GM12878 (cell line): ENCODE measurements around the gene LIX1. TPM values are rescaled to one million over a fixed set of nuclear protein-coding genes. Genes with fewer than 3 reads are reported as not detected.

Experiments used
- ATAC-seq: fragments of 200-7000 bp; cut with Tn5 transposase; 3 replicates; pipeline ENCODE4 v1.9.1; 2020; ENCODE audit warnings: mild to moderate bottlenecking, moderate library complexity
- BruUV-seq: library from RNA; stranded (reverse); fragments of 400-500 nt; replicated peaks from 2 replicates; lab custom pipeline; 2021; lab: Mats Ljungman, UMichigan
- CTCF ChIA-PET: fragments of 300-600 bp; sonication (Branson Sonifier 250); formaldehyde crosslinking; extraction: SDS; loops from one replicate; lab custom pipeline; 2021; ENCODE audit warnings: inconsistent platforms; lab: Yijun Ruan, JAX
- POLR2A ChIA-PET: fragments of 350-600 bp; formaldehyde crosslinking; extraction: SDS; loops from one replicate; lab custom pipeline; 2021; ENCODE audit warnings: inconsistent platforms; lab: Charles Lee
- RAD21 ChIA-PET: fragments of 300-600 bp; sonication (Branson Sonifier 250); formaldehyde crosslinking; loops from one replicate; lab custom pipeline; 2023; ENCODE audit warnings: antibody characterized with exemption; ENCODE audit not compliant: unreplicated experiment; lab: Charles Lee
- SMC1A ChIA-PET: fragments of 300-600 bp; sonication (Branson Sonifier 250); formaldehyde crosslinking; loops from one replicate; lab custom pipeline; 2023; ENCODE audit not compliant: unreplicated experiment, uncharacterized antibody; lab: Charles Lee
- DNase-seq: peaks from one replicate; pipeline ENCODE4 v3.0.0-alpha.2; 2011; ENCODE audit warnings: low read depth, low spot score
- FAIRE-seq: peaks from 3 replicates; lab custom pipeline; 2011; peaks lifted over from hg19 to GRCh38; lab: Jason Lieb, UNC
- H2AFZ ChIP-seq: 2 replicates; pipeline ENCODE4 v1.6.0; 2011; ENCODE audit warnings: low read depth, low read length, control low read depth; ENCODE audit not compliant: control insufficient read depth
- H3K27ac ChIP-seq: 2 replicates; pipeline ENCODE4 v1.5.1; 2011; ENCODE audit warnings: control low read depth; ENCODE audit not compliant: control insufficient read depth, insufficient read depth
- H3K27me3 ChIP-seq, 2 experiments: replicated peaks in 1 of 2; 2 replicates each; pipeline versions ENCODE4 v1.6.0 to v1.6.1; 2011; ENCODE audit warnings: low read length in 1 of 2; ENCODE audit not compliant: control insufficient read depth in 2 of 2, insufficient read depth in 2 of 2
- H3K36me3 ChIP-seq, 2 experiments: 2 replicates each; pipeline ENCODE4 v1.5.1; 2011; ENCODE audit warnings: low read length in 1 of 2; ENCODE audit not compliant: control insufficient read depth in 2 of 2, insufficient read depth in 2 of 2
- H3K4me1 ChIP-seq: 2 replicates; pipeline ENCODE4 v1.6.1; 2011; ENCODE audit warnings: mild to moderate bottlenecking, low read length, moderate library complexity, mixed read lengths; ENCODE audit not compliant: control insufficient read depth, insufficient read depth
- H3K4me2 ChIP-seq: 2 replicates; pipeline ENCODE4 v1.6.0; 2011; ENCODE audit warnings: control low read depth; ENCODE audit not compliant: control insufficient read depth, insufficient read depth
- H3K4me3 ChIP-seq: fragments of 200-600 bp; sonication (generic); 2 replicates; pipeline ENCODE4 v1.5.1; 2016
- H3K79me2 ChIP-seq: 2 replicates; pipeline ENCODE4 v1.6.0; 2011; ENCODE audit warnings: low read length; ENCODE audit not compliant: control insufficient read depth, insufficient read depth
- H3K9ac ChIP-seq: 2 replicates; pipeline ENCODE4 v1.8.0; 2011; ENCODE audit warnings: low read length, control low read depth, mixed read lengths; ENCODE audit not compliant: control insufficient read depth, insufficient read depth
- H3K9me3 ChIP-seq: replicated peaks from 3 replicates; pipeline ENCODE4 v1.5.1; 2011; ENCODE audit warnings: mild to moderate bottlenecking, low read length; ENCODE audit not compliant: control insufficient read depth, insufficient read depth
- H4K20me1 ChIP-seq: 2 replicates; pipeline ENCODE4 v1.6.0; 2011; ENCODE audit not compliant: control insufficient read depth, insufficient read depth
- CTCF ChIP-seq, 3 experiments: IDR thresholded peaks in 2 of 3; conservative IDR thresholded peaks in 1 of 3; 2 replicates each; pipeline ENCODE4 v1.5.1; 2011; ENCODE audit warnings: low read depth in 3 of 3, low read length in 3 of 3, mild to moderate bottlenecking in 3 of 3, control low read depth in 2 of 3, moderate library complexity in 2 of 3, inconsistent platforms in 1 of 3, mixed read lengths in 1 of 3; ENCODE audit not compliant: control insufficient read depth in 2 of 3, insufficient read depth in 1 of 3; ENCODE audit errors: extremely low read depth in 1 of 3
- LARP7 ChIP-seq: fragments of 450-650 bp; IDR thresholded peaks from 2 replicates; pipeline ENCODE4 v1.6.1; 2017; ENCODE audit warnings: mild to moderate bottlenecking
- PAX5 ChIP-seq: IDR thresholded peaks from 2 replicates; pipeline ENCODE4 v1.6.1; 2011; ENCODE audit warnings: low read depth, low read length, borderline replicate concordance
- SMC3 ChIP-seq: IDR thresholded peaks from 2 replicates; pipeline ENCODE4 v1.6.1; 2011; ENCODE audit warnings: low read length, improper control_type of control experiment, borderline replicate concordance
- in situ Hi-C: fragments of 300-500 bp; cut with MboI; formaldehyde crosslinking; loops from 9 replicates; pipeline ENCODE4 v1.14.3; 2018; ENCODE audit warnings: mixed read lengths
- intact Hi-C: fragments of 100-400 bp; cut with micrococcal nuclease; formaldehyde crosslinking; loops from one replicate; pipeline ENCODE4 v1.14.2; 2022; ENCODE audit not compliant: unreplicated experiment
- polyA plus RNA-seq, 11 experiments: library from polyadenylated mRNA; depleted of rRNA in 4 of 11; unstranded in 6 of 11; stranded (reverse) in 5 of 11; fragments of >200 nt; fragmentation: Nextera tagmentation in 4 of 11; fragmentation: Illumina TruSeq in 1 of 11; extraction: Ambion mirVana in 4 of 11; extraction: Trizol in 1 of 11; gene quantifications; 1 replicate in 1 of 11; 2 replicates in 10 of 11; pipeline versions ENCODE4 v1.2.1 to v1.2.3, GENCODE V29; 2011 to 2016; ENCODE audit warnings: inconsistent platforms in 2 of 11, missing spikeins in 2 of 11, low read depth in 1 of 11
- total RNA-seq, 4 experiments: library from RNA; depleted of rRNA in 3 of 4; stranded (reverse); fragments of >200 nt in 3 of 4; fragmentation: Illumina TruSeq in 1 of 4; extraction: Trizol in 1 of 4; gene quantifications; 2 replicates each; pipeline versions ENCODE4 v1.2.1 to v1.2.3, GENCODE V29; 2013 to 2021

The LIX1 gene
- total and polyA plus RNA-seq, 10 of the 15 experiments (the other 5 are each of a cell fraction or from before 2014, with no cell fraction given): 0.02 to 0.07 (median 0.04) TPM; not detected in 5

DNA sequence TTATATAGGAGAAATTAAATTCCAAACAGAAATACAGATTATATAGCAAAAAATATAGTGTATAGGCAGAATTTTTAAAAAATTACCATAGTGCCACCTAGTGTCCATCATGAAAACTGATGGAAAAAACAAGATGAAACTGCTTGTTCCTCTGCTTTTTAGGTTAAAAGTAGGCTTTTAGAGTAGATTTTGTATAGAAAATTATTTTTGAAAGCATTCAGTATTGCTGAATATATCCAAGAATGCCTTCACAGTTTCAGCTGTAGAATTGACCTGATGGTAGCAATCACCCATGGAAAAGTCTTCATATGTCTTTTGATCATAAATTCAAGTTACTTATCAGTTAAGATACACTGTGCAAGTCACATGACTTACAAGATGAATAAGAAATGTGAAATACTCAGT, 21.0 kb upstream of the LIX1 start:
- POLR2A ChIA-PET: no interaction called here
- no TSS peak for BruUV-seq
- TF ChIP-seq CTCF (IDR thresholded peaks at IDR 0.05 in 2 of 3, conservative IDR thresholded peaks at IDR 0.05 in 1 of 3; ENCODE audit: control insufficient read depth in 2 of 3, extremely low read depth in 1 of 3, insufficient read depth in 1 of 3, low read depth in 3 of 3, low read length in 3 of 3): peak; percentile 30 to 53 (median 34); a peak in 4 of 6 replicates
- TF ChIP-seq LARP7: no peak
- no peak for TF ChIP-seq PAX5
- TF ChIP-seq SMC3: peak; percentile 28; the same call in 1 of the 2 replicates
- no peak overlapping the region for H3K9ac ChIP-seq
- ATAC-seq (no peak), FAIRE-seq (peak; percentile 7), DNase-seq (no peak)
- RAD21 ChIA-PET: interaction anchor here (0.9 to 7.6 kb wide), 5 partner anchors 17 to 413 kb away, joined by 3 to 68 read pairs (median 4); partner anchors contain the start of gene ERAP1
- in situ Hi-C loops: loop anchor here (5.0 to 10.0 kb wide), 3 partner anchors 291 to 549 kb away; no protein-coding TSS in a partner anchor
- no peak overlapping the region for H3K4me2 ChIP-seq
- no peak overlapping the region for H2AFZ ChIP-seq
- SMC1A ChIA-PET: interaction anchor here (0.6 to 14.7 kb wide), 12 partner anchors 17 to 411 kb away, joined by 3 to 178 read pairs (median 5); partner anchors contain the start of gene LIX1
- H3K27me3 ChIP-seq: no peaks in the 10 kb centered on the region
- H3K36me3 ChIP-seq: peaks cover 2 to 9% of the 10 kb centered on the region in 2 experiments
- no peak overlapping the region for H3K27ac ChIP-seq
- H3K79me2 ChIP-seq: no peaks in the 10 kb centered on the region; the same call in 1 of the 2 replicates
- H3K4me3 ChIP-seq: no peak overlapping the region
- intact Hi-C loops: loop anchor here (2.0 to 5.0 kb wide), 4 partner anchors 167 to 551 kb away; partner anchors contain the start of genes ERAP1 and LNPEP
- no peaks in the 10 kb centered on the region for H4K20me1 ChIP-seq
- no peaks in the 10 kb centered on the region; the same call in 2 of the 3 replicates for H3K9me3 ChIP-seq
- CTCF ChIA-PET: interaction anchor here (0.8 to 15.3 kb wide), 26 partner anchors 9 to 549 kb away, joined by 3 to 223 read pairs (median 6); partner anchors contain the start of genes LIX1 and RIOK2
- peaks cover 6% of the 10 kb centered on the region; the same call in 1 of the 2 replicates for H3K4me1 ChIP-seq
